Endothelial cell of umbilical vein (primary cell): ENCODE data around the gene CCDC150. TPM values are rescaled to one million over a fixed set of nuclear protein-coding genes. Genes with fewer than 3 reads are reported as not detected.

Experiments used
- BruUV-seq: library from RNA; stranded (reverse); fragments of 400-500 nt; replicated peaks from 2 replicates; lab custom pipeline; 2021; lab: Mats Ljungman, UMichigan
- CTCF ChIA-PET: fragments of 300-600, 350-600 bp; sonication (Branson Sonifier 250); formaldehyde crosslinking; loops from one replicate; lab custom pipeline; 2021; ENCODE audit warnings: antibody characterized with exemption, inconsistent platforms; lab: Charles Lee
- POLR2A ChIA-PET: fragments of 300-600, 350-600 bp; sonication (Branson Sonifier 250); formaldehyde crosslinking; loops from one replicate; lab custom pipeline; 2021; ENCODE audit warnings: antibody characterized with exemption, inconsistent platforms; lab: Charles Lee
- DNase-seq: peaks from one replicate; pipeline ENCODE4 v3.0.0-alpha.2; 2011; ENCODE audit warnings: low read depth, low spot score
- FAIRE-seq: peaks from 2 replicates; lab custom pipeline; 2011; peaks lifted over from hg19 to GRCh38; lab: Jason Lieb, UNC
- H2AFZ ChIP-seq: 2 replicates; pipeline ENCODE4 v1.6.0; 2012; ENCODE audit warnings: low read depth, low read length, control low read depth, inconsistent platforms
- H3K27ac ChIP-seq: 2 replicates; pipeline ENCODE4 v1.5.1; 2011; ENCODE audit warnings: low read depth, mild to moderate bottlenecking, control low read depth, low read length, moderate library complexity; ENCODE audit not compliant: insufficient read depth
- H3K27me3 ChIP-seq, 2 experiments: 2 replicates each; pipeline versions ENCODE4 v1.6.0 to v1.6.1; 2011; ENCODE audit warnings: low read length in 2 of 2, mixed read lengths in 1 of 2; ENCODE audit not compliant: control insufficient read depth in 2 of 2, insufficient read depth in 2 of 2
- H3K36me3 ChIP-seq, 2 experiments: 2 replicates in 1 of 2; 3 replicates in 1 of 2; pipeline ENCODE4 v1.5.1; 2011; ENCODE audit warnings: low read length in 2 of 2, mild to moderate bottlenecking in 1 of 2, moderate library complexity in 1 of 2; ENCODE audit not compliant: control insufficient read depth in 2 of 2, insufficient read depth in 2 of 2; ENCODE audit errors: extremely low read depth in 1 of 2
- H3K4me1 ChIP-seq: 3 replicates; pipeline ENCODE4 v1.5.1; 2011; ENCODE audit warnings: mild to moderate bottlenecking, low read length; ENCODE audit not compliant: control insufficient read depth, insufficient read depth; ENCODE audit errors: extremely low read depth
- H3K4me2 ChIP-seq: 2 replicates; pipeline ENCODE4 v1.6.1; 2011; ENCODE audit warnings: low read length, control low read depth, mixed read lengths; ENCODE audit not compliant: insufficient read depth
- H3K4me3 ChIP-seq, 3 experiments: fragments of 200-600 bp in 1 of 3; sonication (generic), shearing (Covaris generic) in 1 of 3; replicated peaks in 1 of 3; 2 replicates each; pipeline ENCODE4 v1.5.1; 2011 to 2016; ENCODE audit warnings: control low read depth in 3 of 3, low read length in 3 of 3, mild to moderate bottlenecking in 2 of 3, inconsistent platforms in 1 of 3, low read depth in 1 of 3, moderate library complexity in 1 of 3; ENCODE audit not compliant: insufficient read depth in 1 of 3
- H3K79me2 ChIP-seq: 2 replicates; pipeline ENCODE4 v1.6.0; 2012; ENCODE audit warnings: low read length, inconsistent platforms; ENCODE audit not compliant: control insufficient read depth, insufficient read depth
- H3K9ac ChIP-seq: replicated peaks from 2 replicates; pipeline ENCODE3; 2011; ENCODE audit warnings: low read length, control low read depth; ENCODE audit not compliant: insufficient read depth; ENCODE audit errors: extremely low read depth
- H3K9me1 ChIP-seq: replicated peaks from 3 replicates; pipeline ENCODE4 v1.6.0; 2011; ENCODE audit warnings: mild to moderate bottlenecking, low read length; ENCODE audit not compliant: control insufficient read depth, insufficient read depth; ENCODE audit errors: extremely low read depth
- H3K9me3 ChIP-seq: replicated peaks from 2 replicates; pipeline ENCODE4 v1.5.1; 2012; ENCODE audit warnings: low read length, inconsistent platforms; ENCODE audit not compliant: control insufficient read depth, insufficient read depth
- H4K20me1 ChIP-seq: replicated peaks from 2 replicates; pipeline ENCODE3; 2011; ENCODE audit warnings: mild to moderate bottlenecking, low read length; ENCODE audit not compliant: control insufficient read depth, insufficient read depth; ENCODE audit errors: extremely low read depth
- CTCF ChIP-seq, 2 donors: IDR thresholded peaks; 1 replicate in 1 of 2; 2 replicates in 1 of 2; pipeline ENCODE4 v1.5.1; 2011; ENCODE audit warnings: low read length in 2 of 2, mild to moderate bottlenecking in 2 of 2, moderate library complexity in 2 of 2, control low read depth in 1 of 2, inconsistent platforms in 1 of 2, low read depth in 1 of 2; ENCODE audit not compliant: insufficient read depth in 1 of 2; ENCODE audit errors: extremely low read depth in 1 of 2
- EZH2 ChIP-seq: IDR thresholded peaks from 2 replicates; pipeline ENCODE4 v1.6.1; 2012; ENCODE audit warnings: borderline replicate concordance, low read depth, mild to moderate bottlenecking, moderate library complexity, low read length, inconsistent platforms; ENCODE audit not compliant: severe bottlenecking
- FOS ChIP-seq: IDR thresholded peaks from 2 replicates; pipeline ENCODE4 v1.6.1; 2011; ENCODE audit warnings: mild to moderate bottlenecking, low read length, moderate library complexity, borderline replicate concordance; ENCODE audit not compliant: insufficient read depth
- GATA2 ChIP-seq: IDR thresholded peaks from 2 replicates; pipeline ENCODE4 v1.7.0; 2011; ENCODE audit warnings: low read depth, mild to moderate bottlenecking, moderate library complexity, mixed read lengths, low read length; ENCODE audit not compliant: insufficient read length, insufficient read depth
- JUN ChIP-seq: IDR thresholded peaks from 2 replicates; pipeline ENCODE4 v1.6.1; 2011; ENCODE audit warnings: borderline replicate concordance, low read depth; ENCODE audit not compliant: insufficient read length, insufficient read depth
- MYC ChIP-seq: IDR thresholded peaks from one replicate; pipeline ENCODE4 v1.6.1; 2011; ENCODE audit warnings: mild to moderate bottlenecking, low read depth, low read length
- POLR2A ChIP-seq: IDR thresholded peaks from 2 replicates; pipeline ENCODE4 v1.6.1; 2012; ENCODE audit warnings: low read depth, mild to moderate bottlenecking, control low read depth, low read length
- POLR2AphosphoS5 ChIP-seq: IDR thresholded peaks from 2 replicates; pipeline ENCODE4 v1.6.1; 2012; ENCODE audit warnings: low read depth, mild to moderate bottlenecking, control low read depth, low read length, moderate library complexity; ENCODE audit not compliant: insufficient read depth
- dilution Hi-C: fragments of 300-500 bp; cut with MboI; formaldehyde crosslinking; loops from one replicate; pipeline ENCODE4 v1.15.0; 2019; ENCODE audit warnings: low sequenced_read_pairs; ENCODE audit not compliant: extremely low pct_ligation_motif_present
- intact Hi-C: fragments of 100-400 bp; cut with micrococcal nuclease; formaldehyde crosslinking; loops from one replicate; pipeline ENCODE4 v1.10.0; 2022
- polyA plus RNA-seq, 4 experiments: library from polyadenylated mRNA; depleted of rRNA in 3 of 4; stranded (reverse) in 3 of 4; unstranded in 1 of 4; fragments of >200 nt; gene quantifications; 2 replicates each; pipeline versions ENCODE4 v1.2.1 to v1.2.3, GENCODE V29; 2011 to 2012; ENCODE audit warnings: missing spikeins in 1 of 4
- total RNA-seq: library from RNA; stranded (reverse); gene quantifications from 2 replicates; pipeline ENCODE4 v1.2.3, GENCODE V29; 2021
- TF ChIP-seq, protein P1 (sequence below): IDR thresholded peaks from 2 replicates; pipeline ENCODE4 v1.6.1; 2011; ENCODE audit not compliant: insufficient read depth, insufficient read length

Gene CCDC150
- total and polyA plus RNA-seq, 2 donors (not counting 3 experiments of a cell fraction or from before 2014, with no cell fraction given) = 1.7 to 19.9 TPM

DNA sequence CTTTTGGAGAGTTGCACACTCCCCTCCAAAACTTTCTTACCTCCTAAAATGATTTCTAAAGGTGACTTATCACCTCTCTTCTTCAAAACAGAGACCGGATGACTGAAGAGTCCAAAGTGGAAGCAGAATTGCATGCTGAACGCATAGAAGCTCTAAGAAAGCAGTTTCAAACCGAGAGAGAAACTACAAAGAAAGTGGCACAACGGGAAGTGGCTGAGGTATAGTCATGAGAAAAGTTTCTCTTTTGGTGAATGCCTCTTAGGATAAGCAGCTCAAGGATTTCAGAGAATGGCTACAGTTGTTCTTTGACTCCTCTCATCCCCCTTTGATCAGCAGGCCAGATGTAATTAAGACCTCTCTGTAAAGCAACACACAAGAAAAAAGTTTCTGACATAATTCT lies 86.4 kb downstream of the CCDC150 start:
- Histone ChIP-seq H4K20me1 (no peaks in the 10 kb centered on the region), H3K9me3 (no peaks in the 10 kb centered on the region), H3K79me2 (no peaks in the 10 kb centered on the region), H3K9me1 (no peaks in the 10 kb centered on the region), H3K4me3 (no peak overlapping the region), H3K4me1 (no peaks in the 10 kb centered on the region), H3K27me3 (no peaks in the 10 kb centered on the region), H3K27ac (no peak overlapping the region), H3K36me3 (peaks cover 0 to 2% of the 10 kb centered on the region in 2 experiments), H2AFZ (no peak overlapping the region), H3K9ac (no peak overlapping the region), H3K4me2 (no peak overlapping the region)
- BruUV-seq = no TSS peak
- ChIA-PET POLR2A (no interaction called here), CTCF (interaction anchor here (1.1 to 1.3 kb wide), 2 partner anchors 9 to 25 kb away, joined by 3 to 5 read pairs; no protein-coding TSS in a partner anchor)
- DNase-seq = no peak
- no peak for FAIRE-seq
- intact Hi-C loops = no loop called here
- dilution Hi-C loops = no loop called here
- TF ChIP-seq FOS (no peak), EZH2 (no peak), GATA2 (no peak), POLR2AphosphoS5 (no peak), JUN (no peak), POLR2A (no peak), MYC (no peak), CTCF (IDR thresholded peaks at IDR 0.05; ENCODE audit: extremely low read depth in 1 of 2, insufficient read depth in 1 of 2, low read depth in 1 of 2, low read length in 2 of 2) (no peak)
- TF ChIP-seq, protein P1, sequence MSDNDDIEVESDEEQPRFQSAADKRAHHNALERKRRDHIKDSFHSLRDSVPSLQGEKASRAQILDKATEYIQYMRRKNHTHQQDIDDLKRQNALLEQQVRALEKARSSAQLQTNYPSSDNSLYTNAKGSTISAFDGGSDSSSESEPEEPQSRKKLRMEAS = no peak
